ENCODE data around the gene ZBTB16.

ZBTB16 gene

DNA sequence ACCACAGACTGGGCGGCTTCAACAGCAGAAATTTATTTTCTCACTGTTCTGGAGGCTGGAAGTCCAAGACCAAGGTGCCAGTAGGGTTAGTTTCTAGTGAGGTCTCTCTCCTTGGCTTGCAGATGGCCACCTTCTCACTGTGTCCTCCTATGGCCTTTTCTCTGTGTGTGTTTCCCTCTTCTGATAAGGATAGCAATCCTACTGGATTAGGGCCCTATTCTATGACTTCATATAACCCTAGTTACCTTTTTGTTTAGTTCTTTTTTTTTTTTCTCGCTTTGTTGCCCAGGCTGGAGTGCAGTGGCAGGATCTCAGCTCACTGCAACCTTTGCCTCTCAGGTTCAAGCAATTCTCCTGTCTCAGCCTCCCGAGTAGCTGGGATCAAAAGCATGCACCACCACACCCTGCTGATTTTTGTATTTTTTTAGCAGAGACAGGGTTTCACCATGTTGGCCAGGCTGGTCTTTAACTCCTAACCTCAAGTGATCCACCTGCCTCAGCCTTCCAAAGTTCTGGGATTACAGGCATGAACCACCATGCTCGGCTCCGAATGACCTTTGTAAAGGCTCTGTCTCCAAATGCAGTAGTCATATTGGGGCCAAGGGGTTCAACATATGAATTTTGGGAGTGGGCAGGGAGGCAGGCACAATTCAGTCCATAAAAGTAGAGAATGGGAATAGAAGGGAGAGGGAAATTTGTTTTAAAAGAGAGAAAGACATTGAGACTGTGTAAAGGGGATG, 211.2 kb downstream of the ZBTB16 start:
- DNase-seq (ENCODE audit: low spot score): no peak
- TF ChIP-seq, protein P1, sequence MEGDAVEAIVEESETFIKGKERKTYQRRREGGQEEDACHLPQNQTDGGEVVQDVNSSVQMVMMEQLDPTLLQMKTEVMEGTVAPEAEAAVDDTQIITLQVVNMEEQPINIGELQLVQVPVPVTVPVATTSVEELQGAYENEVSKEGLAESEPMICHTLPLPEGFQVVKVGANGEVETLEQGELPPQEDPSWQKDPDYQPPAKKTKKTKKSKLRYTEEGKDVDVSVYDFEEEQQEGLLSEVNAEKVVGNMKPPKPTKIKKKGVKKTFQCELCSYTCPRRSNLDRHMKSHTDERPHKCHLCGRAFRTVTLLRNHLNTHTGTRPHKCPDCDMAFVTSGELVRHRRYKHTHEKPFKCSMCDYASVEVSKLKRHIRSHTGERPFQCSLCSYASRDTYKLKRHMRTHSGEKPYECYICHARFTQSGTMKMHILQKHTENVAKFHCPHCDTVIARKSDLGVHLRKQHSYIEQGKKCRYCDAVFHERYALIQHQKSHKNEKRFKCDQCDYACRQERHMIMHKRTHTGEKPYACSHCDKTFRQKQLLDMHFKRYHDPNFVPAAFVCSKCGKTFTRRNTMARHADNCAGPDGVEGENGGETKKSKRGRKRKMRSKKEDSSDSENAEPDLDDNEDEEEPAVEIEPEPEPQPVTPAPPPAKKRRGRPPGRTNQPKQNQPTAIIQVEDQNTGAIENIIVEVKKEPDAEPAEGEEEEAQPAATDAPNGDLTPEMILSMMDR (IDR thresholded peaks at IDR 0.05; ENCODE audit: extremely low read depth, missing control alignments): no peak

GRCh38 chr11:114271316-114271715, 211.8 kb downstream of the ZBTB16 start:
- TF ChIP-seq, protein P1 (IDR thresholded peaks at IDR 0.05; ENCODE audit: extremely low read depth, missing control alignments): no peak
- no peak for DNase-seq (ENCODE audit: low spot score)

GRCh38 chr11:114272311-114272710, 212.8 kb downstream of the ZBTB16 start:
- no peak for DNase-seq (ENCODE audit: low spot score)
- TF ChIP-seq, protein P1 (IDR thresholded peaks at IDR 0.05; ENCODE audit: extremely low read depth, missing control alignments): no peak

DNA sequence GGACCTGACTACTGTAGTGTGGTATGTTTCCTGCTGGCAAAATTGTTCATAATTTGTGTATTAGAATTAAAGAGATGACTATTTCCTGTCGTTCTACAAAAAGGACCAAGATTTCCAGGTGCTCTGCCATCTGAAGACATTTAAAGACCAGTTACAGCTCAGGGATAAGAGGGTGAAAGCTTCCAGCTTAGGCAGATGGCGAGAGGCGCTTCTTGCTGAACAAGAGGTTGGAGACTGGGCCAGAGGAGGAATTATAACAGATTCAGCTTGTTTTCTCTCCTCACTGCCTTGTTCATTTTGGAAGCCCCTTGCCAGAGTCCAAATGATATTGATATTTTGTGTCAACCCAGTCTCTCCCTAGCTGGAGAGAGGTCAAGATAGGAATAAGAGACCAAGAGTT, 213.6 kb downstream of the ZBTB16 start:
- DNase-seq (ENCODE audit: low spot score): no peak
- TF ChIP-seq, protein P1 (IDR thresholded peaks at IDR 0.05; ENCODE audit: extremely low read depth, missing control alignments): no peak

DNA sequence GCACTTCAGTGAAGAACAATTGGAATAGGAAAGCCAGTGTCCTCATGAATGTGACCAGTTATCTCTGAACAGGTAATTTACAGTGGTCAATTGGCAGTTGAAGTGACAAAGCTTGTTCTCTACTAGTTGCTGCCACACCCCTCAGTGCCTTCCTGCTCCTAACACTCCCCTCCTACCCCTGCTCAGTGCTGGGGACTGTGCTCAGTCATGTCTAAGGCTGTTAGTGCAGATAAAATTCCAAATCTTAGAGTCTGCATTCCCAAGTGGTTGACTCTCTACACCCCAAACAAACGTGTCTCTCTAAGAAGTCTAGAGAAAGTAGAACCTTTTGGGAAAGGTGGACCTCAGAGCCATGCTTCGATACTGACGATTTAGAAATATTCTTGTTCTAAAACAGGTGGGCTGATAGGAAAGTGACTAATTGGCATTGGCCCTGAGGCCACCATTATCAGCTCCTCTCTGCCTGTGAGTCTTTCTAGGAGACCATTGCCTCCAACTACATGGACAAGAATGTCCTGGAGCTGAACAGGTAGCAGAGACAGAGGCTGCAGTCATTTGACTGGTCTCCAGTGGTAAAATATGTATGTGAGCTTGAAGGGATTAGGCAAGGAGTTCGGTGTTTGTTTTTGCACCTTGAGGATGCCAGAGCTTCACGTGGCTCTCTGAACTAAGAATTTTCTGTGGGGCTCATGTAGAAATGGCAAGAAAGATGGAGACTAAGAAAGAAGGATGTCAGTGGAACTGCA, 214.6 kb downstream of the ZBTB16 start:
- no peak for DNase-seq (ENCODE audit: low spot score)
- TF ChIP-seq, protein P1 (IDR thresholded peaks at IDR 0.05; ENCODE audit: extremely low read depth, missing control alignments): no peak

DNA sequence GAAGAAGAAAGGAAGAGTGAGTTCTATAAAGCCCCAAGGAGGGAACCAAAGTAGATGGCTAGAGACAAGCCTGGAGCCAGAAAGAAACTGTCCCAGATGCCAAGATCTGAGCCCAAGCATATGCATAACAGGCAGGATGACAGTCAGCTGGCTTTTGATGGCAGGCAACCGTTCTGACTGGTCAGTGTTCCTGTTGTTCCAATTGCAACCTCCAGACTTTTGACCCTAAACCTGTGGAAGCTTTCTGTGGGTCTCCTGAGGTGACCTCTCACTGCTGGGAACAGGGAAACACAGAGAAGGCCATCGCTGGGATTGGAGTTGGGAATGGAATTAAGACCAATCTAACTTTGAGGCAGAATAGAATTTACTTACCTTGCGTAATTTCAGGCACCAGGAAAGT, 215.1 kb downstream of the ZBTB16 start:
- DNase-seq (ENCODE audit: low spot score): no peak
- TF ChIP-seq, protein P1 (IDR thresholded peaks at IDR 0.05; ENCODE audit: extremely low read depth, missing control alignments): no peak

GRCh38 chr11:114275280-114275679, 215.8 kb downstream of the ZBTB16 start:
- no peak for DNase-seq (ENCODE audit: low spot score)
- TF ChIP-seq, protein P1 (IDR thresholded peaks at IDR 0.05; ENCODE audit: extremely low read depth, missing control alignments): no peak
